Hepatocyte (in vitro differentiated cells): ENCODE measurements around the gene ADGRD1.

Experiments used
- CTCF ChIP-seq: fragments of 200-600 bp; sonication (generic); IDR thresholded peaks from 2 replicates; pipeline ENCODE4 v1.5.1; 2016; ENCODE audit warnings: antibody characterized with exemption, mild to moderate bottlenecking; ENCODE audit not compliant: poor library complexity
- EZH2 ChIP-seq: fragments of 200-600 bp; sonication (generic); IDR thresholded peaks from 2 replicates; pipeline ENCODE4 v1.6.1; 2016; ENCODE audit warnings: antibody characterized with exemption, mild to moderate bottlenecking, borderline replicate concordance
- EZH2phosphoT487 ChIP-seq: fragments of 200-600 bp; sonication (generic); IDR thresholded peaks from one replicate; pipeline ENCODE4 v1.6.1; 2018; ENCODE audit warnings: antibody characterized with exemption, mild to moderate bottlenecking, low read depth, moderate library complexity; ENCODE audit not compliant: unreplicated experiment, severe bottlenecking

GRCh38 chr12:131176266-131176665 is 222.6 kb downstream of the ADGRD1 start:
- TF ChIP-seq CTCF, result no peak
- no peak for TF ChIP-seq EZH2phosphoT487
- no peak for TF ChIP-seq EZH2
